Measurements from ENCODE around the gene SORCS2.

DNA sequence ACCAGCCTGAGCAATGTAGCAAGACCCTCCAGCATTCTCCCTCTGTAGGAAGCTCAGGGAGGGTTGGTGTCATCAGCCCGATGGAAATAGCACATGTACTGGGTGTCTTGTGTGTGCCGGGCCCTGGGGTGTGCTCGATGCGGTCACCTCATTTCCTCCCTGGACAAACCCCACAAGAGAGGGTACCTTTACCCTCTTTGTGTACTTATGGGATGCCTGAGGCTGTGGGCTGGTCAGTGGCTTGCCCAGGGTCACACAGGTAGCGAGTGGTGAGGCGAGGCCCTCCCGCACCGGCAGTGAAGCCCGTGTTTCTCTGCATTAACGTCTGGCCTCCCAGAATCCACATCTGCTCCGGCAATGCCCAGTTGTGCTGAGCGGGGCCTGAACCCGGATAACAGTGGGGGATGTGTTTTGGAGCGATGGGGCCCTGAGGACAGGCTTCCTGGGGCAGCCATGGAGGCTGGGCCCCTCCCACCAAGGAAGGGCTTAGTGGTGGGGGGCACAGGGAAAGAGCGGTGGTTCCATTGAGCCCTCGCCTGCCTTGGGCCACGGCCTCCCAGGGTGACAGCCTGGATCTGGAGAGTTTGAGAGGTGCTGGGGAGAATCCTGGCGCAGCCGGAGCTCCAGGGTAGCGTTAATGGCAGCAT, 234.3 kb downstream of the SORCS2 start:
- TF ChIP-seq, protein P1, sequence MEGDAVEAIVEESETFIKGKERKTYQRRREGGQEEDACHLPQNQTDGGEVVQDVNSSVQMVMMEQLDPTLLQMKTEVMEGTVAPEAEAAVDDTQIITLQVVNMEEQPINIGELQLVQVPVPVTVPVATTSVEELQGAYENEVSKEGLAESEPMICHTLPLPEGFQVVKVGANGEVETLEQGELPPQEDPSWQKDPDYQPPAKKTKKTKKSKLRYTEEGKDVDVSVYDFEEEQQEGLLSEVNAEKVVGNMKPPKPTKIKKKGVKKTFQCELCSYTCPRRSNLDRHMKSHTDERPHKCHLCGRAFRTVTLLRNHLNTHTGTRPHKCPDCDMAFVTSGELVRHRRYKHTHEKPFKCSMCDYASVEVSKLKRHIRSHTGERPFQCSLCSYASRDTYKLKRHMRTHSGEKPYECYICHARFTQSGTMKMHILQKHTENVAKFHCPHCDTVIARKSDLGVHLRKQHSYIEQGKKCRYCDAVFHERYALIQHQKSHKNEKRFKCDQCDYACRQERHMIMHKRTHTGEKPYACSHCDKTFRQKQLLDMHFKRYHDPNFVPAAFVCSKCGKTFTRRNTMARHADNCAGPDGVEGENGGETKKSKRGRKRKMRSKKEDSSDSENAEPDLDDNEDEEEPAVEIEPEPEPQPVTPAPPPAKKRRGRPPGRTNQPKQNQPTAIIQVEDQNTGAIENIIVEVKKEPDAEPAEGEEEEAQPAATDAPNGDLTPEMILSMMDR (IDR thresholded peaks at IDR 0.05), result no peak
- TF ChIP-seq POLR2A (IDR thresholded peaks at IDR 0.05), result no peak

Measured in right lobe of liver (tissue), 4 donors.